Esophagus squamous epithelium (tissue), 5 donors: Measurements from ENCODE around the gene CLCA4. TPM values are rescaled to one million over a fixed set of nuclear protein-coding genes. Genes with fewer than 3 reads are reported as not detected.
"Not testable (repeated sequence)": the region's sequence is repeated elsewhere in the genome, so short reads cannot be mapped to it uniquely, and the experiment has no call there.

ENCODE experiments used
- DNase-seq: peaks from one replicate; lab custom pipeline; 2025; lab: John Stamatoyannopoulos, UW
- H3K27ac ChIP-seq, 4 donors: fragments of 200-600 bp; sonication (generic); one replicate each; pipeline ENCODE4 v1.5.1; 2016 to 2019; ENCODE audit warnings: mild to moderate bottlenecking in 1 of 4
- H3K27me3 ChIP-seq, 4 donors: fragments of 200-600 bp; sonication (generic); 1 replicate in 3 of 4; 2 replicates in 1 of 4; pipeline versions ENCODE4 v1.5.1 to v1.6.0; 2017 to 2021; ENCODE audit warnings: antibody characterized with exemption in 1 of 4
- H3K36me3 ChIP-seq, 3 donors: fragments of 200-600 bp; sonication (generic); one replicate each; pipeline ENCODE4 v1.5.1; 2016 to 2019
- H3K4me1 ChIP-seq, 3 donors: fragments of 200-600 bp; sonication (generic); one replicate each; pipeline ENCODE4 v1.5.1; 2017 to 2019
- H3K4me3 ChIP-seq, 4 donors: fragments of 200-600 bp; sonication (generic); 1 replicate in 3 of 4; 2 replicates in 1 of 4; pipeline ENCODE4 v1.5.1; 2016 to 2019; ENCODE audit warnings: mild to moderate bottlenecking in 2 of 4, moderate library complexity in 1 of 4
- H3K9me3 ChIP-seq, 3 donors: fragments of 200-600 bp; sonication (generic); one replicate each; pipeline ENCODE4 v1.5.1; 2016 to 2019
- CTCF ChIP-seq, 6 experiments: fragments of 450-650 bp in 4 of 6; fragments of 200-600 bp in 2 of 6; sonication (generic) in 2 of 6; IDR thresholded peaks; one replicate each; pipeline ENCODE4 v1.5.1; 2016 to 2019; ENCODE audit warnings: antibody characterized with exemption in 6 of 6, mild to moderate bottlenecking in 4 of 6, moderate library complexity in 4 of 6
- POLR2A ChIP-seq, 4 donors: fragments of 450-650 bp; IDR thresholded peaks; one replicate each; pipeline ENCODE4 v1.6.1; 2017; ENCODE audit warnings: antibody characterized with exemption in 4 of 4, mild to moderate bottlenecking in 4 of 4, moderate library complexity in 3 of 4
- WGBS, 2 donors: methylation state at CpG; one replicate each; pipeline ENCODE4 v1.1.5; 2018; 5-methylcytosine and 5-hydroxymethylcytosine counted together
- intact Hi-C: fragments of 100-400 bp; cut with DNase I; formaldehyde crosslinking; loops from one replicate; pipeline ENCODE4 v1.15.0; 2022
- total RNA-seq, 4 donors: library from RNA; depleted of rRNA; stranded (reverse); fragments of >200 nt; gene quantifications; one replicate each; pipeline ENCODE4 v1.1.0, GENCODE V29; 2016
- donor health status: DM: yes; HTN: yes; CAD: no.

CLCA4 gene
- total RNA-seq, 4 donors from 2014 or later, result 135 to 639 (median 439) TPM

- Histone ChIP-seq H3K27me3 (no peaks in the 10 kb centered on the region), H3K27ac (no peak overlapping the region), H3K4me3 (no peak overlapping the region), H3K9me3 (no peaks in the 10 kb centered on the region), H3K4me1 (no peaks in the 10 kb centered on the region), H3K36me3 (peaks cover 0 to 10% (median 0%) of the 10 kb centered on the region in 3 donors)
- TF ChIP-seq CTCF (IDR thresholded peaks at IDR 0.05), result no peak
- no peak for TF ChIP-seq POLR2A (IDR thresholded peaks at IDR 0.05)
- intact Hi-C loops, result no loop called here
- WGBS, 2 donors, result 100% methylated on average over 1 of the region's 1 CpG
- no peak for DNase-seq
Measured at GRCh38 chr1:86583032-86583431, 36.2 kb downstream of the CLCA4 start.

- 75 to 89% methylated on average over 3 of the region's 3 CpGs for WGBS, 2 donors
- no peak for DNase-seq
- no peaks in the 10 kb centered on the region for H3K4me1 ChIP-seq
- no peak for TF ChIP-seq POLR2A (IDR thresholded peaks at IDR 0.05)
- no peak overlapping the region for H3K4me3 ChIP-seq
- H3K9me3 ChIP-seq, result no peaks in the 10 kb centered on the region
- no peak overlapping the region for H3K27ac ChIP-seq
- H3K36me3 ChIP-seq, result peaks cover 0 to 9% (median 0%) of the 10 kb centered on the region in 3 donors
- no peaks in the 10 kb centered on the region for H3K27me3 ChIP-seq
- intact Hi-C loops, result no loop called here
Measured at GRCh38 chr1:86583593-86583992, 36.7 kb downstream of the CLCA4 start.

GRCh38 chr1:86594284-86594770 lies 47.4 kb downstream of the CLCA4 start:
- Histone ChIP-seq H3K4me3 (no peak overlapping the region), H3K27me3 (no peaks in the 10 kb centered on the region), H3K4me1 (peaks cover 0 to 17% (median 0%) of the 10 kb centered on the region in 3 donors), H3K27ac (no peak overlapping the region), H3K9me3 (peaks cover 0 to 25% (median 23%) of the 10 kb centered on the region in 3 donors), H3K36me3 (no peaks in the 10 kb centered on the region)
- TF ChIP-seq CTCF (IDR thresholded peaks at IDR 0.05), result no peak
- TF ChIP-seq POLR2A (IDR thresholded peaks at IDR 0.05), result no peak
- no peak for DNase-seq
- intact Hi-C loops, result no loop called here

GRCh38 chr1:86596224-86596623 lies 49.3 kb downstream of the CLCA4 start:
- H3K4me3 ChIP-seq, result no peak overlapping the region
- H3K36me3 ChIP-seq, result no peaks in the 10 kb centered on the region
- H3K9me3 ChIP-seq, result peaks cover 0 to 25% (median 23%) of the 10 kb centered on the region in 3 donors
- no peak overlapping the region for H3K27ac ChIP-seq
- H3K27me3 ChIP-seq, result no peaks in the 10 kb centered on the region
- intact Hi-C loops, result no loop called here
- peaks cover 0 to 17% (median 0%) of the 10 kb centered on the region in 3 donors for H3K4me1 ChIP-seq
- DNase-seq, result no peak
- WGBS, 2 donors, result 49 to 90% methylated on average over 2 of the region's 2 CpGs
- TF ChIP-seq POLR2A (IDR thresholded peaks at IDR 0.05) (no peak), CTCF (IDR thresholded peaks at IDR 0.05) (no peak)

GRCh38 chr1:86596741-86597290 lies 49.9 kb downstream of the CLCA4 start:
- peaks cover 0 to 15% (median 0%) of the 10 kb centered on the region in 3 donors for H3K4me1 ChIP-seq
- no peaks in the 10 kb centered on the region for H3K27me3 ChIP-seq
- no peak for DNase-seq
- peaks cover 0 to 25% (median 23%) of the 10 kb centered on the region in 3 donors for H3K9me3 ChIP-seq
- 71 to 82% methylated on average over 3 of the region's 3 CpGs for WGBS, 2 donors
- TF ChIP-seq POLR2A (IDR thresholded peaks at IDR 0.05) (no peak), CTCF (IDR thresholded peaks at IDR 0.05) (no peak)
- no peaks in the 10 kb centered on the region for H3K36me3 ChIP-seq
- H3K4me3 ChIP-seq, result no peak overlapping the region
- intact Hi-C loops, result no loop called here
- no peak overlapping the region for H3K27ac ChIP-seq

GRCh38 chr1:86606080-86606479 lies 59.2 kb downstream of the CLCA4 start:
- WGBS, 2 donors, result 90 to 97% methylated on average over 2 of the region's 2 CpGs
- H3K4me3 ChIP-seq, H3K27ac ChIP-seq, H3K9me3 ChIP-seq, H3K4me1 ChIP-seq, H3K27me3 ChIP-seq, H3K36me3 ChIP-seq, intact Hi-C loops, DNase-seq: not testable (repeated sequence)
